Kidney epithelial cell (primary cell): ENCODE results near the gene SFSWAP. TPM values are rescaled to one million over a fixed set of nuclear protein-coding genes. Genes with fewer than 3 reads are reported as not detected.

Experiments
- DNase-seq: peaks from one replicate; pipeline ENCODE4 v3.0.0-alpha.2; 2010; ENCODE audit warnings: low read depth
- H3K27me3 ChIP-seq: 2 replicates; pipeline ENCODE4 v1.6.0; 2011; ENCODE audit warnings: low read length; ENCODE audit not compliant: control insufficient read depth, insufficient read depth
- H3K36me3 ChIP-seq: 2 replicates; pipeline ENCODE4 v1.5.1; 2011; ENCODE audit warnings: low read length; ENCODE audit not compliant: control insufficient read depth, insufficient read depth
- H3K4me3 ChIP-seq: 2 replicates; pipeline ENCODE4 v1.5.1; 2011; ENCODE audit warnings: low read depth, mild to moderate bottlenecking, control low read depth, low read length
- total RNA-seq: library from RNA; depleted of rRNA; stranded (reverse); fragments of >200 nt; gene quantifications from 2 replicates; pipeline ENCODE4 v1.2.3, GENCODE V29; 2015
- TF ChIP-seq, protein P1 (sequence below): IDR thresholded peaks from 2 replicates; pipeline ENCODE4 v1.5.1; 2011; ENCODE audit warnings: mild to moderate bottlenecking, moderate library complexity, low read length, control low read depth, inconsistent platforms; ENCODE audit not compliant: insufficient read depth, poor library complexity, severe bottlenecking

SFSWAP gene
- total RNA-seq, 1 donor from 2014 or later = 27.7 TPM

GRCh38 chr12:131753005-131753404 is 42.1 kb downstream of the SFSWAP start:
- DNase-seq = no peak
- H3K27me3 ChIP-seq = no peaks in the 10 kb centered on the region
- TF ChIP-seq, protein P1, sequence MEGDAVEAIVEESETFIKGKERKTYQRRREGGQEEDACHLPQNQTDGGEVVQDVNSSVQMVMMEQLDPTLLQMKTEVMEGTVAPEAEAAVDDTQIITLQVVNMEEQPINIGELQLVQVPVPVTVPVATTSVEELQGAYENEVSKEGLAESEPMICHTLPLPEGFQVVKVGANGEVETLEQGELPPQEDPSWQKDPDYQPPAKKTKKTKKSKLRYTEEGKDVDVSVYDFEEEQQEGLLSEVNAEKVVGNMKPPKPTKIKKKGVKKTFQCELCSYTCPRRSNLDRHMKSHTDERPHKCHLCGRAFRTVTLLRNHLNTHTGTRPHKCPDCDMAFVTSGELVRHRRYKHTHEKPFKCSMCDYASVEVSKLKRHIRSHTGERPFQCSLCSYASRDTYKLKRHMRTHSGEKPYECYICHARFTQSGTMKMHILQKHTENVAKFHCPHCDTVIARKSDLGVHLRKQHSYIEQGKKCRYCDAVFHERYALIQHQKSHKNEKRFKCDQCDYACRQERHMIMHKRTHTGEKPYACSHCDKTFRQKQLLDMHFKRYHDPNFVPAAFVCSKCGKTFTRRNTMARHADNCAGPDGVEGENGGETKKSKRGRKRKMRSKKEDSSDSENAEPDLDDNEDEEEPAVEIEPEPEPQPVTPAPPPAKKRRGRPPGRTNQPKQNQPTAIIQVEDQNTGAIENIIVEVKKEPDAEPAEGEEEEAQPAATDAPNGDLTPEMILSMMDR = no peak
- no peak overlapping the region for H3K4me3 ChIP-seq
- peaks cover 3% of the 10 kb centered on the region for H3K36me3 ChIP-seq

DNA sequence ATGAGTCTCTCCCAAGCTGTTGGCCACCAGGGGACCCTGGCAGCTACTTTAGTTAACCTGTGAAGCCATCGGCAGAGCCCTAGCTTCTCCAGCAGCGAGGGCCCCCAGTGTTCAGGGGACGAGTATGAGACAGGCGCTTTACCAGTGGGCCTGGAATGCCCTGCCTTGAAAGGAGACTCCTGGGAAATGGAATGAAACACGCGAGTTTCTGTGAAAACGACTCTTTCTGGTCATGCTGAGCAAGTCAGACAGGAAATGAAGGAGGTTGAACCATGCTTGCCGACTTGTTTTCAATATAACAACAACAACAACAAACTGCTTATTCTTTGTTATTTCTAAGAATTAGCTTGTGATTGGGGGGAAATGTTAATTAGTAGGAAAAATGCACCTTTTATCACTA is 42.9 kb downstream of the SFSWAP start:
- DNase-seq = no peak
- H3K36me3 ChIP-seq = peaks cover 4% of the 10 kb centered on the region
- TF ChIP-seq, protein P1 = no peak
- no peaks in the 10 kb centered on the region for H3K27me3 ChIP-seq
- no peak overlapping the region for H3K4me3 ChIP-seq

GRCh38 chr12:131754184-131754583 is 43.3 kb downstream of the SFSWAP start:
- TF ChIP-seq, protein P1 = no peak
- Histone ChIP-seq H3K4me3 (no peak overlapping the region), H3K36me3 (peaks cover 4% of the 10 kb centered on the region), H3K27me3 (no peaks in the 10 kb centered on the region)
- DNase-seq = no peak

DNA sequence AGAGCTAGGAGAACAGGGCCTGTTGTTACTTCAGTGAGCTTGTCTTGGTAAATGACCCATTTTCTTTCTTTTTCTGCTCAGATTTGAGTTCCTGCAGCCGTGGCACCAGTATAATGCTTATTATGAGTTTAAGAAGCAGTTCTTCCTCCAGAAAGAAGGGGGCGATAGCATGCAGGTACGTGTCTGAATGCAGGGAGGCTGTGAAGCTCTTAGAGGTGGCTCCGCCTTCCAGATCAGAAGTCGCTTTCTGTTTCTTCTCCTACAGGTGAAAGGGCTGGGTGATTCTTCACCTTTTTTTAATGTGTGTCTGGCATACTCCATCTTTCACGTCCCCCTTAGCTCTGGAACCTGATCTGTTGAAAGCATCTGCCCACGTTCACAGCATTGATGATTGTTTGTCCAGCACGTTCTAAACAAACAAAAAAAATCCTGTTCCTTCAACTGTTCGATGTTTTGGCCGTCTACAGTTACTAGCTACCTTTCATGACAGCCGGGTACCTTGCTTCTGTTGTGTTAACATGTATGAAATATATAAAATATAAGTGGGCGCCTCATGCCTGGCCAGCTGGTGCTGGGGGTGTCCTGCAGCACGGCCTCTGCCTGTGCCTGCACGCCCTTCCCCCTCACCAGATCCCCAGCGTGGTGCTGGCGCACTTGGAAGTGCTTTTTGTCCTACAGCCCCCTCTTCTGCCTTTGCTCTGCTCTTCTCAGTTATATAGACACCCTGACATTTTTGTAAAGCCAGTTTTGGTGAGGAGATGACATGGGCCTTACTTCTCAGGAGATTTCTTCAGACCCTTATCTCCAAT is 44.6 kb downstream of the SFSWAP start:
- TF ChIP-seq, protein P1 = peak; percentile 46
- peaks cover 4% of the 10 kb centered on the region for H3K36me3 ChIP-seq
- H3K27me3 ChIP-seq = no peaks in the 10 kb centered on the region
- no peak overlapping the region for H3K4me3 ChIP-seq
- DNase-seq = no peak

- peaks cover 4% of the 10 kb centered on the region for H3K36me3 ChIP-seq
- TF ChIP-seq, protein P1 = no peak
- H3K27me3 ChIP-seq = no peaks in the 10 kb centered on the region
- H3K4me3 ChIP-seq = no peak overlapping the region
- DNase-seq = no peak
Observed at GRCh38 chr12:131756441-131756840, 45.6 kb downstream of the SFSWAP start.

- DNase-seq = no peak
- Histone ChIP-seq H3K4me3 (no peak overlapping the region), H3K36me3 (peaks cover 4% of the 10 kb centered on the region), H3K27me3 (no peaks in the 10 kb centered on the region)
- TF ChIP-seq, protein P1 = no peak
Observed at GRCh38 chr12:131757111-131757510, 46.2 kb downstream of the SFSWAP start.
